ENCODE results near the gene COA8. TPM values are rescaled to one million over a fixed set of nuclear protein-coding genes. Genes with fewer than 3 reads are reported as not detected.

The COA8 gene
- total RNA-seq, 4 donors from 2014 or later: 1.5 to 17.1 (median 15.2) TPM; not detected in 1

DNA sequence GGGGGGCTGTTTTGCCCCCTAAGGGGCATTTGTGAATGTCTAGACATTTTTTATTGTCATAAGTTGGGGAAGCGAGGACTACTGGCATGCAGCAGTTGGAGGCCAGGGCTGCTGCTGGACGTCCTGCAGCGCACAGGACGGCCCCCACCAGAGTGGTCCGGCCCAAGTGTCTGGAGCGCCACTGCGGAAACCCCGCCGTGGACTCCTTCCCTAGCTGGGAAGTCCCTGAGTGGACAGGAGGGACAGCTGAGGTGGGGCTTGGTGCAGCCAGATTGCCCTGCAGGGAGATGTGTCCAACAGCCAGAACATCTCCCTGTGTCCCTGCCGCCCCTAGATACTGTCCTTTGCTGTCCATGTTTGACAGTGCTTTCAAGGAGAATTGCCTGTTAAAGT, 45.6 kb upstream of the COA8 start:
- 87% methylated on average over 10 of the region's 10 CpGs; no CpG with 5 or more reads in 1 of the 2 donors for WGBS, 2 donors (ENCODE audit: low coverage in 1 of 2)
- Histone ChIP-seq H3K27me3 (peaks cover 5% of the 10 kb centered on the region), H3K36me3 (peaks cover 0 to 4% (median 0%) of the 10 kb centered on the region in 4 donors), H3K9me3 (no peaks in the 10 kb centered on the region), H3K4me3 (no peak overlapping the region), H3K4me1 (peaks cover 36 to 60% (median 45%) of the 10 kb centered on the region in 4 donors), H3K27ac (peak overlapping the region in 2 of 4 donors; percentile 89 to 93)
- no peak for TF ChIP-seq EP300 (IDR thresholded peaks at IDR 0.05; ENCODE audit: low read depth)
- peak in 1 of 3 donors; percentile 4 for TF ChIP-seq POLR2AphosphoS5 (IDR thresholded peaks at IDR 0.05)
- intact Hi-C loops (cut with DNase I; ENCODE audit: low total_unique reads) (no loop called here), in situ Hi-C loops (cut with MboI; ENCODE audit: low pct_ligation_motif_present in 1 of 4, low pct_unique_long_range_greater_than_20kb in 1 of 4, low sequenced_read_pairs in 3 of 4) (no loop called here)
- no peak for DNase-seq

DNA sequence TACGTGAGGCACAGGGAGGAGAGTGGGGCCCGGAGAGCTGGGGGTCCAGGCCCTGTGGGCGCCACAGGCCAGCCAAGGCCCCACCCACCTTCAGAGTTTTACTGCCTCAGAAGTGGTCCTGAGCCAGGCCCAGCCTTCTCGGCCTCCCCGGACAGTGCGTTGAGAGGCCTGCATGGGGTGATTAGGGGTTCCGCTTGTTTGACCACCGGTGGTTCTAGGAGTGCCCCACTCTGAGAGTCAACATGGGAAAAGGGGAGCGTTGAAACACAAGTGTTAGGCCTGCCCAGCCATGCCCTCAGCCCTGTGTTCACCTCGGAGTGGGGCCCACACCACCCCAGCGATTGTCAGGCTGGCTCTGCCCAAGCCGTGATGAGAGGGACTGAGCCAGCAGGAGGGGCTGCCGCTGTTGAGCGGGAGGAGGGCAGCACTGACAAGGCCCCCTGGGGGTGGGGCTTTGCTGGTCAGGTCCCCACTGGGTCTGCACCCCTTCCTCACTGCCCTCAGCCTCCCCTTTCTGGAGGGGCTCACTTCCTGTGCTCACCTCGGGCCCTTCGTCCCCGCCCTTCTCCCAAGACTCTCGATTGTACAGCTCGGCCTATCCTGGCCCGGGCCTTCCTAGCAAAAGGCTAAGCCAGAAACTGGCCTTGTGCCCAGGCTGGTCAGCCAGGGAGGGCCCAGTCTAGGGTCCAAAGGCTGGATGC, 44.9 kb upstream of the COA8 start:
- peaks cover 31 to 55% (median 39%) of the 10 kb centered on the region in 4 donors for H3K4me1 ChIP-seq
- intact Hi-C loops (cut with DNase I; ENCODE audit: low total_unique reads): loop anchor here (2.0 kb wide), 1 partner anchor 29 kb away; no protein-coding TSS in a partner anchor
- TF ChIP-seq POLR2AphosphoS5 (IDR thresholded peaks at IDR 0.05): no peak
- TF ChIP-seq EP300 (IDR thresholded peaks at IDR 0.05; ENCODE audit: low read depth): no peak
- TF ChIP-seq POLR2A (IDR thresholded peaks at IDR 0.05): peak; percentile 15
- TF ChIP-seq, protein P1, sequence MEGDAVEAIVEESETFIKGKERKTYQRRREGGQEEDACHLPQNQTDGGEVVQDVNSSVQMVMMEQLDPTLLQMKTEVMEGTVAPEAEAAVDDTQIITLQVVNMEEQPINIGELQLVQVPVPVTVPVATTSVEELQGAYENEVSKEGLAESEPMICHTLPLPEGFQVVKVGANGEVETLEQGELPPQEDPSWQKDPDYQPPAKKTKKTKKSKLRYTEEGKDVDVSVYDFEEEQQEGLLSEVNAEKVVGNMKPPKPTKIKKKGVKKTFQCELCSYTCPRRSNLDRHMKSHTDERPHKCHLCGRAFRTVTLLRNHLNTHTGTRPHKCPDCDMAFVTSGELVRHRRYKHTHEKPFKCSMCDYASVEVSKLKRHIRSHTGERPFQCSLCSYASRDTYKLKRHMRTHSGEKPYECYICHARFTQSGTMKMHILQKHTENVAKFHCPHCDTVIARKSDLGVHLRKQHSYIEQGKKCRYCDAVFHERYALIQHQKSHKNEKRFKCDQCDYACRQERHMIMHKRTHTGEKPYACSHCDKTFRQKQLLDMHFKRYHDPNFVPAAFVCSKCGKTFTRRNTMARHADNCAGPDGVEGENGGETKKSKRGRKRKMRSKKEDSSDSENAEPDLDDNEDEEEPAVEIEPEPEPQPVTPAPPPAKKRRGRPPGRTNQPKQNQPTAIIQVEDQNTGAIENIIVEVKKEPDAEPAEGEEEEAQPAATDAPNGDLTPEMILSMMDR (IDR thresholded peaks at IDR 0.05): no peak
- H3K9me3 ChIP-seq: no peaks in the 10 kb centered on the region
- in situ Hi-C loops (cut with MboI; ENCODE audit: low pct_ligation_motif_present in 1 of 4, low pct_unique_long_range_greater_than_20kb in 1 of 4, low sequenced_read_pairs in 3 of 4): no loop called here
- H3K27ac ChIP-seq: peak overlapping the region; percentile 89 to 95 (median 92)
- peak; percentile 64 for DNase-seq
- H3K4me3 ChIP-seq: no peak overlapping the region
- H3K27me3 ChIP-seq: peaks cover 7% of the 10 kb centered on the region
- H3K36me3 ChIP-seq: peaks cover 0 to 4% (median 0%) of the 10 kb centered on the region in 4 donors
- WGBS, 2 donors (ENCODE audit: low coverage in 1 of 2): 45 to 67% methylated on average over 3 to 20 of the region's 20 CpGs

DNA sequence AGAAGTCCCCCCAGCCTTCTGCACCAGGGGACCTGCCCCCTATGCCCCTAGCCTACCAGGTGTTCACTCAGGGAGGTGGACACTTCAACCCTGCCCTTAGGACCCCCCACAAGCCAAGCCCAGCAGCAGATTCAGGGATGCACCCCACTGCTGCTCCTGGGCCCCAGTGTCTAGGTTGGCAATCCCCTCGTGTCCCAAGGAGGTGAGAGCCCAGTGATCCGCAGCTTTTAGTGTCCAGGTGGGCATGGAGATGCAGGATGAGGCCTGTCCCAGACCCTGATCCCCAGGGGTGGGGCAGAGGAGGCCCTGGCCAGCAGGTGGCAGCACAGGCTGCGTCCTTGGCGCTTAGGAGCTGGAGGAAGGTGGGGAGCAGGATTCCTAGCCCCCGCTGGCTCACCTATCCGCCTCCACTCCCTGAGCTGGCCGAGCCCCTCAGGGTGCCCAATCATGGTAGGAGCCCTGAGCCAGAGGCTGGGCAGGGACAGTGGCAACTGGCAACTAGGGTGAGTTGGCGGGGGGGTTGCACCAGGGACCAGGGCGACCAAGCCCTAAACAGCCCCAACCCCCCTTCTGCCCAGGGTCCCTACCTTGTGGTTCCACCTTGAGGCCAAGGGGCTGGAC, 44.2 kb upstream of the COA8 start:
- H3K27me3 ChIP-seq: peaks cover 10% of the 10 kb centered on the region
- peak; percentile 80 for DNase-seq
- 24% methylated on average over 9 of the region's 9 CpGs; no CpG with 5 or more reads in 1 of the 2 donors for WGBS, 2 donors (ENCODE audit: low coverage in 1 of 2)
- intact Hi-C loops (cut with DNase I; ENCODE audit: low total_unique reads): loop anchor here (2.0 kb wide), 1 partner anchor 28 kb away; no protein-coding TSS in a partner anchor
- H3K4me3 ChIP-seq: no peak overlapping the region
- peaks cover 31 to 54% (median 41%) of the 10 kb centered on the region in 4 donors for H3K4me1 ChIP-seq
- H3K9me3 ChIP-seq: no peaks in the 10 kb centered on the region
- peaks cover 0 to 4% (median 0%) of the 10 kb centered on the region in 4 donors for H3K36me3 ChIP-seq
- in situ Hi-C loops (cut with MboI; ENCODE audit: low pct_ligation_motif_present in 1 of 4, low pct_unique_long_range_greater_than_20kb in 1 of 4, low sequenced_read_pairs in 3 of 4): no loop called here
- H3K27ac ChIP-seq: peak overlapping the region; percentile 89 to 95 (median 92)
- peak in 2 of 3 donors; percentile 46 for TF ChIP-seq POLR2AphosphoS5 (IDR thresholded peaks at IDR 0.05)
- TF ChIP-seq EP300 (IDR thresholded peaks at IDR 0.05; ENCODE audit: low read depth): no peak
- TF ChIP-seq, protein P1 (IDR thresholded peaks at IDR 0.05): peak; percentile 91 to 97 (median 95)

DNA sequence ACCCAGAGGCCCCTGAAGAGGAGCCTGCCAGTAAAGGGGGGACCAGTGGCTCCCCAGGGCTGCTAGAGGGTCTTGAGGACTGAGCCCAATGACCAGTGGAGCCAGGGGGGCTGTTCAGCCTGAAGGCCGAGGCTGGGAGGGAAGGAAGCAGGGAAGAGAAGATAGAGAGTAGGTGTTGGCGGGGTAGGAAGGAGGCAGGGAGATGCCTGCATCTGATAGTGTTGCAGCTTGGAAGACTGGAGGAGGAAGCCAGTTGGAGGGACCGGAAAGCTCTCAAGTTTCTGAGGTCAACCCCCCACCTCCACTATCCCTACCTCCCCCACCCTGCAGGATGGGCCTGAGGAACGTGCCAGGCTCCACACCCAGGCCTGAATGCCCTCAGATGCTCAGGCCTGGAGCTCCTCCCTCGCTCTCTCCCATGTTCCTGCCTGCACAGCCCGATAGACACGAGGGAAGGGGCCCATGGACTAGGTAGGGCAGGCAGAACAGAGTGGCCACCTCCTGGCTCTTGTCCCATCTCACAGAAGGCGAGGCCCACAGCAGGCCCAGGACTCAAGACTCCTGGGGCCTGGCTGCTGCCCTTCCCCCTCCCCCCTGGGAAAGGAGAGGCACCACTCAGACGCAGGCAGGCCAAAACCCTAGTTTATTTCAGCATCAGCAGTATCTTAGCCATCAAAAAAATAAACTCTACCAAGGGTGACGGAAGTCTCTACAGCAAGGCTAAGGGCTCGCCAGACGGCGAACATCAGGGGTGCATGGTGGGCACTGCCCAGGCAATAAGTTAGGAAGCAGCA, 43.5 kb upstream of the COA8 start:
- peaks cover 31 to 51% (median 46%) of the 10 kb centered on the region in 4 donors for H3K4me1 ChIP-seq
- intact Hi-C loops (cut with DNase I; ENCODE audit: low total_unique reads): loop anchor here (2.0 kb wide), 1 partner anchor 28 kb away; no protein-coding TSS in a partner anchor
- TF ChIP-seq, protein P1 (IDR thresholded peaks at IDR 0.05): no peak
- peak in 2 of 3 donors; percentile 11 to 28 for TF ChIP-seq POLR2AphosphoS5 (IDR thresholded peaks at IDR 0.05)
- peaks cover 10% of the 10 kb centered on the region for H3K27me3 ChIP-seq
- peaks cover 0 to 4% (median 0%) of the 10 kb centered on the region in 4 donors for H3K36me3 ChIP-seq
- H3K27ac ChIP-seq: peak overlapping the region; percentile 89 to 95 (median 92)
- WGBS, 2 donors (ENCODE audit: low coverage in 1 of 2): 43 to 44% methylated on average over 4 to 13 of the region's 13 CpGs
- peak overlapping the region in 1 of 4 donors; percentile 67 for H3K4me3 ChIP-seq
- H3K9me3 ChIP-seq: no peaks in the 10 kb centered on the region
- in situ Hi-C loops (cut with MboI; ENCODE audit: low pct_ligation_motif_present in 1 of 4, low pct_unique_long_range_greater_than_20kb in 1 of 4, low sequenced_read_pairs in 3 of 4): no loop called here
- DNase-seq: no peak

Data from transverse colon (tissue), 4 donors.